ENCODE measurements around the gene SEPTIN7.

Gene SEPTIN7

GRCh38 chr7:35792472-35792871 lies 8.4 kb upstream of the SEPTIN7 start:
- no peak for DNase-seq

GRCh38 chr7:35792873-35793489 lies 7.9 kb upstream of the SEPTIN7 start:
- DNase-seq: no peak

GRCh38 chr7:35797311-35797710 lies 3.5 kb upstream of the SEPTIN7 start:
- DNase-seq: no peak

DNA sequence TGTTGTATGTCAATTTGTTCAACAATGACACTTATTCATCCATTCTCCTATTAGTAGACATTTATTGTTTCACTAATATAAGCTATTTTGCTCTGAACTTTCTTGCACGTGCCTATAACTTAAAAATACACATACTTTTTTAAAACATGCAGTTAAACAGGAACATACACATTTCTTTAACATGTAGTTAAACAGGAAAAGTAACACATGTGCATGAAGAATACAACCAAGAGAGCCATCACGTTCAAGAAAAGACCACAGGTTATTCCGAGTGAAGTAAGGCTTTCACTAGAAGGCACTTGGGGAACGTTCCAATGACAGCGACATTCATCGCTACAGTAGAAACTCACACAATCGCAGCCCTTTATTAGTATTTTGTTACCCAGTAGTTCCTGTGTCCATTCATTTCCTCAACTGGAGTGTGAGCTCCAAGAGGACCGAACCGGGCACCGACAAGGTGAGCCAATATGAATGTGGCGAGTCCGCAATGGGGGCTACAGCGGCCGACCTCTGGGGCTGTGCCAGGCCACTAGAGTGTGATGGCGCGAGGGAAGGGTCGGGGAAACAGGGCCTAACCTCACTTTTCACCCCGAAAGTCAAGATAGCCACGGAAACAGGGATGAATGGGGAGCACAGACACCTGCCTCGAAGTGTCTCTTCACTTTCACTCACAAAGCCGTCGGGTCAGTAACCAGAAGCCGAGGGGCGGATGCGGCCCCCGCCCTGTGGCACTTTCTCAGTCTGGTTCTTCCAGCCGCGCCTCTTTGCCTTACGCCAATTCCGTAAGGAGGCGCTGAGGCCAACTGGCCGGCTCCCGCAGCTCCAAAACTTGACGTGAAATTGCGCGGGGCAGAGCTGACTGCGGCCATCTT lies 775 bp upstream of the SEPTIN7 start:
- peak; percentile 87 for DNase-seq

DNA sequence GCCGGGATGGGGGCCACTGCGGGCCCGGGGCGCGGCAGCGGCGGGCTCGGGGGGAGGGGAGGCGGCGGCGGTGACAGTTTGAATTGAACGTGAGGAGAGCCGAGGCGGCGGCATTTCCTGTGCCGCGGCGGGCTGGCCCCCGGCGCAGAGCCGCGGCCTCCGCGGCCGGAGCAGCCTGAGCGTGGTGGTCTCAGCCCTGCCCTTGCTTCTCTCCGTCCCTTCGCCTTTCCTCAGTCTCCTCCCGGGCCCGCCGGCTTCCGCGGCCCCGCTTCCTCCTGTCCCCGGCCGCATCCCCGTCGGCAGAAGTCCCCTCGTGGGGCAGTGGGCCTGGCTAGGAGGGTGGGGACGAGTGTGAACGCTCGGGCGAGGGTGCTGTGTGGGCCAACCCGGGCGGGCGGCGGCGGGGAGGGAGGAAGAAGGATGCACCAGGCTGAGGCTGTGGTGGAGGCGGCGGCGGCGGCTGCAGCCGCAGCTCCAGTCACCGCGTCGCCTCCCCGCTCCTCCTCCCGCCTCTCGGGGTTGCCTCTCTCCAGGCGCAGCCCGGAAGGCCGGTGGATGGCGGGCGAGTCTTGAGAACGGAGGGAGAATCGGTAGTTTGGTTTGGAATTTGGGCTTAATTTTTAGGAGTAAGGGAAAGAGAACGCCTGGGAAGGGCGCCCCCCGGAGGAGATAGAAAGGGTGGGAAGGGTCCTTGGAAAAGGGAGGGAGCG lies 690 bp downstream of the SEPTIN7 start:
- peak; percentile 20 for DNase-seq

DNA sequence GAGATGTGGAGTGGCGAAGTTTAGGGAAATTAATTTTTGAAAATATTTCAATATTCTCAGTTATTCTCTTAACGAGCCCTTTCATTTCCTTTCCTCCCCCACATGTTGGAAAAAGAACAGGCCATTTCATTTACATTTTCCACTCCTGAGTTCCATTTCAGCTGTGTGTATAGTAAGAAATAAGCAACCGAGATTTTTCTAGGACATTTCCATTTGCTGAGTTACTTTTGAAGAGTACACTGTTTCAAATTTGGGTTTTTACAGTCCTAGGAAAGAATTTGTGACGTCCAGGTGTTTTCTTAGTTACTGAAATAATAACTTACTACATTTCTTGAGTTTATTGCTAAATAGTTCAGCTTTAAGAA lies 1.2 kb downstream of the SEPTIN7 start:
- DNase-seq: no peak

- no peak for DNase-seq
These were observed 1.8 kb downstream of the SEPTIN7 start for GRCh38 chr7:35802649-35803048.

DNA sequence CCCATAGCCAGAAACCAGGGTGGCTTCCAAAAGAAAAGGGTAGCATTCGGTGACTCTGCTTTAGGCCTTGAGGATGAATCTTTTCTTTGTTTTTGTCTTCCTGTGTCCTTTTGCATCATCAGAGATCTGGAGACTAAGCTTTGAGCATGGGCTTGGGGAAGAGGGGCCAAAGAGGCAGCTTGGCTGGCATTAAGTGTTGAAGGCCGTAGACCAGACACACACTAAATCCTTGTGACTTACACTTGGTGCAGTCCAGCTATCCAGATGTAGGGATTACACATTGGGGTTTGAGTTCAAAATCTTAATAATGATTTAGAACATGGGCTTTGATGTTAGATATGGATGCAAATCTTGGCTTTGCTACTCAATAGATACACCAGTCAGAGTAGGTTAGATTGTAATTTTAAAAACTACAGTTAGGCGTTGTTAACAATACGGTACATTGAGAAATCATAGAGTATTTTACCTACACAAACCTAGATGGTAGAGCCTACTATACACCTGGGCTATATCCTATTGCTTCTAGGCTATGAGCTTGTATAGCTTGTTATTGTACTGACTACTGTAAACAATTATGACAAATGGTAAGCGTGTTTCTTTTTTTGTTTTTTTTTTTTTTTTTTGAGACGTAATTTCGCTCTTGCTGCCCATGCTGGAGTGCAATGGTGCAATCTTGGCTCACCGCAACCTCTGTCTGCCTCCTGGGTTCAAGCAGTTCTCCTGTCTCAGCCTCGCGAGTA lies 3.5 kb downstream of the SEPTIN7 start:
- DNase-seq: no peak

GRCh38 chr7:35805876-35806275 lies 5.0 kb downstream of the SEPTIN7 start:
- DNase-seq: peak; percentile 10

DNA sequence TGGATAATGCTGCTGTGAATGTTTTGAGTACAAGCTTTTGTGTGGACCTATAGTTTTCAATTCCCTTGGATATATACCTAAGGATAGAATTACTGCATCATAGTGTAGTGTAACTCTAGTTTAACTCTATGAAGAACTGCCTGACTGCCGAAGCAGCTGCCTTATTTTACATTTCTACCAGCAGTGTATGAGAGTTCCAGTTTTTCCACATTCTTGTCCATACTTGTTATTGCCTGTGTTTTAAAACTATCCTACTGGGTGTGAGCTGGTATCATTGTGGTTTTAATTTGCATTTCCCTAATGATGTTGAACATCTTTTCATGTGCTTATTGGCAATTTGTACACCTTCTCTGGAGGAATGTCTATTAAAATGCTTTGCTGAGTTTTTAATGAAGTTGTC lies 15.7 kb downstream of the SEPTIN7 start:
- no peak for DNase-seq

GRCh38 chr7:35817181-35817580 lies 16.3 kb downstream of the SEPTIN7 start:
- no peak for DNase-seq

GRCh38 chr7:35817930-35818329 lies 17.1 kb downstream of the SEPTIN7 start:
- DNase-seq: no peak

DNA sequence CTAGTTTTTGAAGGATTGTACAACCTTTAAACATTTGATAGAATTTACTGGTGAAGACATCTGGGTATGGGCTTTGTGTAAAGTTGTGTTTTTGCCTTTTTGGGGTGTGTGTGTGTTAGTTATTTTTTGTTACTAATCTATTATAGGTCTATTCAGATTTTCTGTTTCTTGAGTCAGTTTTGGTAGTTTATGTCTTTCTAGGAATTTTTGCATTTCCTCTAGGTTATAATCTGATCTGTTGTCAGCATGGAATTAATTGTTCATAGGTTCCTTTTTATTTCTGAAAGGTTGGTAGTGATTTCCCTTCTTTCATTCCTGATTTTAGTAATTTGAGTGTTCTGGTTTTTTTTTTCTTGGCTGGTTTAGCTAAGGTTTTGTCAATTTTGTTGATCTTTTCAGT lies 17.7 kb downstream of the SEPTIN7 start:
- no peak for DNase-seq

GRCh38 chr7:35819310-35819709 lies 18.5 kb downstream of the SEPTIN7 start:
- DNase-seq: no peak

DNA sequence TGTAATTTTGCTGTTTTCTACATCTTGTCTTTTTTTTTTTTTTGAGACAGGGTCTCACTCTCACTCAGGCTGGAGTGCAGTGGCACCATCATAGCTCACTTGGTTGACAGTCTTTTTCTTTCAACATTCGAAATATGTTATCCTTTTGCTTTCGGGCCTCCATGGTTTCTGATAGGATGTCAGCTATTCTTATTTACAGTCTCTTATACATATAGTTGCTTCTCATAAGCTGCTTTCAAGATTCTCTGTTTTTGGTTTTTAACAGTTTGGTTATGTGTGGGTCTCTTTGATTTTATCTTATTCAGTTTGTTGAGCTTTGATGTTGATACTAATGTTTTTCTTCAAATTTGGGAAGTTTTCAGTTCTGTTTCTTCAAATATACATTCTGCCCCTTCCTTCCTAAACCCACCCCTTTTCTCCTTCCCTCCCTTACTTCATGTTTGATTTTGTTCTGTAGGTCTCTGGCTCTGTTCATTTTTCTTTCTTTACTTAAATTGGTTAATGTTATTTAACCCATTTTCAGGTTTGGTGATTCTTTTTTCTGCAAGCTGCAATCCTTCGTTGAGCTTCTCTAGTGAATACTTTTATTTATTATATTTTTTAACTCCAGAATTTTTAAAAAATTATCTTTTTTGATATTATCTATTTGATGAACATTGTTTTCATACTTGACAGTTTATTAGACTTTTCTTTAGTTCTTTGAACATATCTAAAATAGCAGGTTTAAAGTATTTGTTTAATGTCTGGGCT lies 19.3 kb downstream of the SEPTIN7 start:
- DNase-seq: no peak

DNA sequence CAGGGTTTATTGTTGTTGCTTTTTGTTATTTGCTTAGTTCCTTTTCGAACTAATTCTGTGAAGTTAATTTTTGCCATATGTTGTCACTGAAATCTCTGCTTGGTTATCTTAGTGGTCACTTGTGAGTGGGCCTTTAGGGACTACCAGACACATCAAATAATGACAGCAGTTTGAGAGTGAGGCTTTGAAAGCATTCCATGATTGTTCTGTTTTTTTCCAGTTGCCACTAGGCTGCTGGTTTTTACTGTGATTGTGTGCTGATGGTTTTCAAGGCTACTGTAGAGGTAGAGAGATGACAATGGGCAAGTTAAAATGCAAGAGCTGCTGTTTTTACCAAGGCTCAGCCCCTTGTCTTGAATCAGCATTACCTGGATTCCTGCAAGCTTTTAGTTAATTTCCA lies 20.0 kb downstream of the SEPTIN7 start:
- DNase-seq: no peak

DNA sequence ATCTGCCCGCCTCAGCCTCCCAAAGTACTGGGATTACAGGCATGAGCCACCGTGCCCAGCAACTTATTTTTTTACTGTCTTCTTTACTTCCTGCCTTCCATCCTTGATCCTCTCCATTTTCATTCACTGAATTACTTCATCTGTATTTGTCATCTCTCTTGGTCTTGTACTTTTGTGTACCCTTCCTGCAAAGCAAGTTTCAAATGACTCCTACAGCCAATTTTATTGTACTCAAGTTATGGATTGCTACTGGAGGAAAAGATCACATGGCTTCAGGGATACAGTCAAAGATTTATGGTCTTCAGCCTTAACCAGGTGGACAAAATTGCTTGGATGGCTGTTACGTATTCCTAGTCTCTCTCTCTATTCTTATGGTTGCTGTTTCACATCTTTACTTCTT lies 22.6 kb downstream of the SEPTIN7 start:
- DNase-seq: no peak

GRCh38 chr7:35825974-35826373 lies 25.1 kb downstream of the SEPTIN7 start:
- DNase-seq: no peak

DNA sequence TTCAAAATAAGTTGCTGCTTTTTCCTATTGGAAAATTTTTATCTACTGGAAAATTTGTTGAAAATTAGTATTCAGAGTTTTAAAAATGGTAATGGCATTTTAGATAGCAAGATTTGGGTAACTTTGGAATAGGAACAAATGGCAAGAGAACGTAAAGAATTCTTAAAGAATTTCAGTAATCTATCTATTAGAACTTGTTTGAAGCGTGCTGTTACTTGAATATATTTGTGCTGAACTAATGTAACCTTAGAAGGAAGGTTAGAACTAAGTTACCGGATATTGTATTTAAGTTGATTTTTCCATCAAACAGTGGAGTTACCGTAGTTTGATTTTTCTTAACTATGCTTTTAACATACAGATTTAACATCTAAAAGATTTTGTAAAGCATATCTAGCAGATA lies 25.9 kb downstream of the SEPTIN7 start:
- DNase-seq: no peak

DNA sequence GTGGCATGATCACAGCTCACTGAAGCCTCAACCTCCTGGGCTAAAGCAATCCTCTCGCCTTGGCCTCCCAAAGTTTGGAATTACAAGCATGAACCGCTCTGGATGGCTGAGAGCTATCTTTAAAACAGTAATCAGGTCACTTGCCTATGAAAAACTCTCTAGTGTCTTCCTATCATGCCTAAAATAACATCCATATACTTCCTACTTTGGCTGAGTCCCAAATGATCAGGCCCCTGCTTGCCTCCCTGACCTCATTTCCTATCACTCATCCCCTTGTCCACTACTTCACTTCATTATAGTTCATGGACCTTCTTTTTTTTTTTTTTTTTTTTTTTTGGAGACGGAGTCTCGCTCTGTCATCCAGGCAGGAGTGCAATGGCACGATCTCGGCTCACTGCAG lies 28.0 kb downstream of the SEPTIN7 start:
- no peak for DNase-seq

GRCh38 chr7:35831208-35831607 lies 30.4 kb downstream of the SEPTIN7 start:
- DNase-seq: no peak

Measured in MV-4-11 (cell line).